Natural killer cell treated with Interleukin-12 subunit alpha and Interleukin-12 subunit beta and Interleukin-15 and Interleukin-18, amount 100 ng/mL, for 72 hours (primary cell): ENCODE results near the gene LGALS1. TPM values are rescaled to one million over a fixed set of nuclear protein-coding genes. Genes with fewer than 3 reads are reported as not detected.
A peak's percentile ranks its signal among the peaks of the same experiment; 100 is the strongest.
"Not testable (repeated sequence)": the region's sequence is repeated elsewhere in the genome, so short reads cannot be mapped to it uniquely, and the experiment has no call there.

ENCODE experiments used
- ATAC-seq, 2 donors: fragments of 150-1000 bp; cut with Tn5 transposase in 1 of 2; sonication (Bioruptor Pico), chemical (Tn5 transposase) in 1 of 2; 2 replicates each; pipeline ENCODE4 v1.10.0; 2021
- DNase-seq: peaks from one replicate; pipeline ENCODE4 v3.0.0; 2022; ENCODE audit warnings: low spot score
- H3K27ac Mint-ChIP-seq, 2 donors: 1 replicate in 1 of 2; 2 replicates in 1 of 2; pipeline ENCODE4 v1.8.0; 2022; ENCODE audit warnings: mixed read lengths in 2 of 2, mild to moderate bottlenecking in 1 of 2, moderate library complexity in 1 of 2
- H3K27me3 Mint-ChIP-seq, 2 donors: 1 replicate in 1 of 2; 2 replicates in 1 of 2; pipeline ENCODE4 v1.8.0; 2022; ENCODE audit warnings: mixed read lengths in 2 of 2
- H3K36me3 Mint-ChIP-seq: one replicate; pipeline ENCODE4 v1.8.0; 2022; ENCODE audit warnings: mixed read lengths
- H3K4me1 Mint-ChIP-seq, 2 donors: 1 replicate in 1 of 2; 2 replicates in 1 of 2; pipeline ENCODE4 v1.8.0; 2022; ENCODE audit warnings: low read depth in 2 of 2, mixed read lengths in 2 of 2, mild to moderate bottlenecking in 1 of 2
- H3K4me3 Mint-ChIP-seq: one replicate; pipeline ENCODE4 v1.8.0; 2022; ENCODE audit warnings: mixed read lengths
- H3K9me3 Mint-ChIP-seq: 2 replicates; pipeline ENCODE4 v1.8.0; 2022; ENCODE audit warnings: mixed read lengths
- total RNA-seq, 2 donors: library from RNA; stranded (reverse); gene quantifications; one replicate each; pipeline ENCODE4 v1.2.3, GENCODE V29; 2022

The LGALS1 gene
- total RNA-seq, 2 donors from 2014 or later: 290 to 675 TPM

GRCh38 chr22:37716708-37717107, 41.3 kb downstream of the LGALS1 start:
- no peak overlapping the region for H3K4me3 Mint-ChIP-seq
- DNase-seq: no peak
- no peaks in the 10 kb centered on the region for H3K36me3 Mint-ChIP-seq
- H3K27me3 Mint-ChIP-seq: no peaks in the 10 kb centered on the region
- H3K9me3 Mint-ChIP-seq: no peaks in the 10 kb centered on the region
- no peaks in the 10 kb centered on the region for H3K4me1 Mint-ChIP-seq
- H3K27ac Mint-ChIP-seq: no peak overlapping the region
- no peak for ATAC-seq

GRCh38 chr22:37717235-37717634, 41.8 kb downstream of the LGALS1 start:
- not testable (repeated sequence) for H3K27me3 Mint-ChIP-seq, H3K9me3 Mint-ChIP-seq, H3K36me3 Mint-ChIP-seq, DNase-seq, ATAC-seq, H3K27ac Mint-ChIP-seq, H3K4me3 Mint-ChIP-seq, H3K4me1 Mint-ChIP-seq

DNA sequence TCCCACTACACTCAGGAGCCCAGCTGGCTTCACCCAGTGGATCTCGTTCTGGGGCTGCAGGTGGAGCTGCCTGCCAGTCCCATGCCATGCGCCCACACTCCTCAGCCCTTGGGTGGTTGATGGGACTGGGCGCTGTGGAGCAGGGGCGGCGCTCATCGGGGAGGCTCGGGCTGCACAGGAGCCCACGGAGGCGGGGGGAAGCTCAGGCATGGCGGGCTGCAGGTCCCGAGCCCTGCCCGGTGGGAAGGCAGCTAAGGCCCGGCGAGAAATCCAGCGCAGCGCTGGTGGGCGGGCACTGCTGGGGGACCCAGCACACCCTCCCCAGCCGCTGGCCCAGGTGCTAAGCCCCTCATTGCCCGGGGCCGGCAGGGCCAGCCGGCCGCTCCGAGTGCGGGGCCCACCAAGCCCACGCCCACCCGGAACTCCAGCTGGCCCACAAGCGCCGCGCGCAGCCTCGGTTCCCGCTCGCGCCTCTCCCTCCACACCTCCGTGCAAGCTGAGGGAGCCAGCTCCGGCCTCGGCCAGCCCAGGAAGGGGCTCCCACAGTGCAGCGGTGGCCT, 42.4 kb downstream of the LGALS1 start:
- H3K27me3 Mint-ChIP-seq, H3K27ac Mint-ChIP-seq, H3K4me3 Mint-ChIP-seq, DNase-seq, H3K36me3 Mint-ChIP-seq, H3K9me3 Mint-ChIP-seq, ATAC-seq, H3K4me1 Mint-ChIP-seq: not testable (repeated sequence)

- no peaks in the 10 kb centered on the region for H3K27me3 Mint-ChIP-seq
- peaks cover 0 to 3% of the 10 kb centered on the region in 2 donors for H3K4me1 Mint-ChIP-seq
- peak in 1 of 2 donors; percentile 6 for ATAC-seq
- H3K4me3 Mint-ChIP-seq: no peak overlapping the region
- no peak overlapping the region for H3K27ac Mint-ChIP-seq
- H3K9me3 Mint-ChIP-seq: no peaks in the 10 kb centered on the region
- H3K36me3 Mint-ChIP-seq: no peaks in the 10 kb centered on the region
- no peak for DNase-seq
These were observed 50.3 kb downstream of the LGALS1 start for GRCh38 chr22:37725551-37726240.

- H3K27me3 Mint-ChIP-seq: no peaks in the 10 kb centered on the region
- ATAC-seq (peak in 1 of 2 donors; percentile 46), DNase-seq (no peak)
- no peaks in the 10 kb centered on the region for H3K36me3 Mint-ChIP-seq
- peaks cover 0 to 3% of the 10 kb centered on the region in 2 donors for H3K4me1 Mint-ChIP-seq
- no peaks in the 10 kb centered on the region for H3K9me3 Mint-ChIP-seq
- H3K4me3 Mint-ChIP-seq: no peak overlapping the region
- no peak overlapping the region for H3K27ac Mint-ChIP-seq
These were observed 50.9 kb downstream of the LGALS1 start for GRCh38 chr22:37726241-37726887.

GRCh38 chr22:37728620-37729019, 53.2 kb downstream of the LGALS1 start:
- ATAC-seq: no peak
- Mint-ChIP-seq H3K27ac (no peak overlapping the region), H3K36me3 (no peaks in the 10 kb centered on the region), H3K4me3 (no peak overlapping the region), H3K9me3 (no peaks in the 10 kb centered on the region), H3K27me3 (no peaks in the 10 kb centered on the region), H3K4me1 (peaks cover 0 to 3% of the 10 kb centered on the region in 2 donors)
- no peak for DNase-seq

Other genes starting within 250 kb of the LGALS1 start
- under 1 TPM in 1 of 2 donors, not detected in 1; 0.40 TPM for gene ELFN2, start 248.2 kb upstream of the LGALS1 start, total RNA-seq
- gene MFNG, start 189.3 kb upstream of the LGALS1 start, total RNA-seq: 100 to 1,000 TPM; 135 to 338 TPM
- under 1 TPM; 0.38 to 0.53 TPM for gene CARD10, start 156.2 kb upstream of the LGALS1 start, total RNA-seq
- 1 to 10 TPM; 1.9 to 3.5 TPM for gene CDC42EP1, start 115.2 kb upstream of the LGALS1 start, total RNA-seq
- gene LGALS2, start 95.5 kb upstream of the LGALS1 start, total RNA-seq: not detected
- gene GGA1, start 66.8 kb upstream of the LGALS1 start, total RNA-seq: 100 to 1,000 TPM in 1 of 2 donors, 10 to 100 TPM in 1; 85.5 to 142 TPM
- 100 to 1,000 TPM; 160 to 229 TPM for gene SH3BP1, start 36.0 kb upstream of the LGALS1 start, total RNA-seq
- gene PDXP, start 16.9 kb upstream of the LGALS1 start, total RNA-seq: 10 to 100 TPM; 43.9 to 58.4 TPM
- gene NOL12, start 10.7 kb downstream of the LGALS1 start, total RNA-seq: 10 to 100 TPM; 37.4 to 48.3 TPM
- 10 to 100 TPM; 29.9 to 35.1 TPM for gene TRIOBP, start 21.4 kb downstream of the LGALS1 start, total RNA-seq
- 10 to 100 TPM; 11.5 to 12.3 TPM for gene GCAT, start 132.3 kb downstream of the LGALS1 start, total RNA-seq
- not detected for gene GALR3, start 147.7 kb downstream of the LGALS1 start, total RNA-seq
- 10 to 100 TPM; 23.2 to 42.2 TPM for gene ANKRD54, start 168.7 kb downstream of the LGALS1 start, total RNA-seq
- 100 to 1,000 TPM; 271 to 340 TPM for gene EIF3L, start 173.8 kb downstream of the LGALS1 start, total RNA-seq
- gene MICALL1, start 230.7 kb downstream of the LGALS1 start, total RNA-seq: 10 to 100 TPM; 21.3 to 24.5 TPM